ENCODE data around the gene SLC39A11.

DNA sequence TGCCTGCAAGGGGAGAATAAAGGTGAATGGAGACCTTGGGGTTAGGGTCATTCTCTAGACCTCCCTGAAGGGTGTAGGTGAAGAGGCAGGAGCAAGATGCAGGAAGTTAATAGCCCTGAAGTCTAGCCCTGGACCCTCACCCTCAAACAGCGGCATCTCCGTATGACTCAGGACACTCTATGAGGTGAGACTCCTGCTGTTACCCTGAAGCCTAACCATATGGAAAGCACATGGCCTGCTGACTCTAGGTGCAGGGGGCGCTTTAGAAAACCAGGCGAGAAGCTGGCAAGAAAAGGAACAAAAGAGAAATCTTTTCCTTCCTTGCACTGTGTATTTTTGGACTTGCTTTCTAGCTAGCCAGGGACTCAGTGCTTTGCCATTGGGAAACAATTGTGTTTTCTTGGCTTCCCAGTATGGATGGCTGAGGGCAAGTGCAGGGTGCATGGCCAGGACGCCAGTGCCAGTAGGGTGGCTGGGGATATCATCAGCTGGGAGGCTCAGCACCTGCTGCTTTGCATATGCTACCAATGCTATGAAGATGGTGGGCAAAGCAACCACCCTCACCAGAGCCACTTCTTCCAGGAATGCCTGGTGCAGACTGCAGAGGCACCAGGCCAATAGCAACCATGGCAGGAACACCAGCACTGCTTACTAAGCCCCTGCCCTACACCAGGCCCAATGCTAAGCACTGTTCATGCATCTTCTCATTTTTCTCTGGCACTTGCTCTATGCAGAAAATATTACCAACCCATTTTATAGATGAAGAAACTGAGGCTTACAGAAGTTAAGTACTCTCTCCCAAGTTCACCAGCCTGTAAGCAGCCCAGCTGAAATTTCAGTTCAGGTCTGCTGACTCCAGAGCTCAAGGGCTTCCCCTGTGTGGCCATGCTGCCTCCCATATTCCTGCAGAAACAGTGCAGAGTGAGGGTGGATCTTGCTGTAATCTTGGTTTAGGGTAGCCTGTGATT, 425.1 kb downstream of the SLC39A11 start:
- TF ChIP-seq, protein P1, sequence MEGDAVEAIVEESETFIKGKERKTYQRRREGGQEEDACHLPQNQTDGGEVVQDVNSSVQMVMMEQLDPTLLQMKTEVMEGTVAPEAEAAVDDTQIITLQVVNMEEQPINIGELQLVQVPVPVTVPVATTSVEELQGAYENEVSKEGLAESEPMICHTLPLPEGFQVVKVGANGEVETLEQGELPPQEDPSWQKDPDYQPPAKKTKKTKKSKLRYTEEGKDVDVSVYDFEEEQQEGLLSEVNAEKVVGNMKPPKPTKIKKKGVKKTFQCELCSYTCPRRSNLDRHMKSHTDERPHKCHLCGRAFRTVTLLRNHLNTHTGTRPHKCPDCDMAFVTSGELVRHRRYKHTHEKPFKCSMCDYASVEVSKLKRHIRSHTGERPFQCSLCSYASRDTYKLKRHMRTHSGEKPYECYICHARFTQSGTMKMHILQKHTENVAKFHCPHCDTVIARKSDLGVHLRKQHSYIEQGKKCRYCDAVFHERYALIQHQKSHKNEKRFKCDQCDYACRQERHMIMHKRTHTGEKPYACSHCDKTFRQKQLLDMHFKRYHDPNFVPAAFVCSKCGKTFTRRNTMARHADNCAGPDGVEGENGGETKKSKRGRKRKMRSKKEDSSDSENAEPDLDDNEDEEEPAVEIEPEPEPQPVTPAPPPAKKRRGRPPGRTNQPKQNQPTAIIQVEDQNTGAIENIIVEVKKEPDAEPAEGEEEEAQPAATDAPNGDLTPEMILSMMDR (IDR thresholded peaks at IDR 0.05), result no peak
- no peak for TF ChIP-seq POLR2A (IDR thresholded peaks at IDR 0.05)

All from thyroid gland (tissue), 4 donors.